HepG2 (cell line): ENCODE data around the gene ARHGEF1. TPM values are rescaled to one million over a fixed set of nuclear protein-coding genes. Genes with fewer than 3 reads are reported as not detected.
A peak's percentile ranks its signal among the peaks of the same experiment; 100 is the strongest.

Experiments
- EHMT2 ChIP-seq: fragments of 200-600 bp; sonication (generic); IDR thresholded peaks from 2 replicates; pipeline ENCODE4 v1.7.0; 2017; ENCODE audit warnings: antibody characterized with exemption, low read depth, low read length, borderline replicate concordance
- FOXJ3 ChIP-seq: sonication (generic); formaldehyde crosslinking; IDR thresholded peaks from 2 replicates; pipeline ENCODE4 v1.4.0; 2020; ENCODE audit warnings: missing genetic modification reagents, mild to moderate bottlenecking, borderline replicate concordance
- HMG20A ChIP-seq: IDR thresholded peaks from 2 replicates; pipeline ENCODE4 v1.6.1; 2016; ENCODE audit warnings: borderline replicate concordance
- NONO ChIP-seq, 2 experiments: fragments of 450-650 bp in 1 of 2; sonication (generic) in 1 of 2; formaldehyde crosslinking in 1 of 2; IDR thresholded peaks in 1 of 2; conservative IDR thresholded peaks in 1 of 2; 2 replicates each; pipeline versions ENCODE4 v1.6.1 to v1.8.0; 2017 to 2022; ENCODE audit warnings: mild to moderate bottlenecking in 1 of 2, missing genetic modification reagents in 1 of 2, moderate library complexity in 1 of 2
- NR2F6 ChIP-seq, 2 experiments: IDR thresholded peaks; 2 replicates each; pipeline ENCODE4 v1.6.1; 2016; ENCODE audit warnings: antibody characterized with exemption in 1 of 2, mild to moderate bottlenecking in 1 of 2
- RERE ChIP-seq: IDR thresholded peaks from 2 replicates; pipeline ENCODE4 v1.6.1; 2016; ENCODE audit warnings: low read depth, missing genetic modification reagents, missing compliant biosample characterization
- THRA ChIP-seq: sonication (generic); formaldehyde crosslinking; IDR thresholded peaks from 2 replicates; pipeline ENCODE4 v1.4.0; 2020; ENCODE audit warnings: missing genetic modification reagents, borderline replicate concordance
- ZFP37 ChIP-seq: sonication (generic); formaldehyde crosslinking; IDR thresholded peaks from 2 replicates; pipeline ENCODE4 v1.4.0; 2020; ENCODE audit warnings: missing genetic modification reagents, borderline replicate concordance
- ZFY ChIP-seq: sonication (generic); formaldehyde crosslinking; IDR thresholded peaks from 2 replicates; pipeline ENCODE4 v1.4.0; 2020; ENCODE audit warnings: missing genetic modification reagents
- ZNF646 ChIP-seq: sonication (generic); formaldehyde crosslinking; IDR thresholded peaks from 2 replicates; pipeline ENCODE4 v1.9.0; 2021; ENCODE audit warnings: mild to moderate bottlenecking, missing genetic modification reagents
- ZNF770 ChIP-seq: sonication (generic); formaldehyde crosslinking; IDR thresholded peaks from 2 replicates; pipeline ENCODE4 v1.5.0; 2020; ENCODE audit warnings: mild to moderate bottlenecking, missing genetic modification reagents
- polyA plus RNA-seq, 8 experiments: library from polyadenylated mRNA; depleted of rRNA in 3 of 8; stranded (reverse) in 7 of 8; unstranded in 1 of 8; fragments of >200 nt; fragmentation: Illumina TruSeq in 4 of 8; extraction: Trizol in 4 of 8; gene quantifications; 2 replicates each; pipeline versions ENCODE4 v1.2.1 to v1.2.3, GENCODE V29; 2011 to 2016; ENCODE audit warnings: low read depth in 4 of 8, missing spikeins in 1 of 8, mixed read lengths in 1 of 8; ENCODE audit not compliant: insufficient read depth in 1 of 8
- total RNA-seq, 5 experiments: library from RNA; depleted of rRNA; stranded (reverse); fragments of >200 nt; fragmentation: Illumina TruSeq; extraction: Trizol; gene quantifications; 2 replicates each; pipeline ENCODE4 v1.2.3, GENCODE V29; 2016; ENCODE audit warnings: low read depth in 1 of 5

The ARHGEF1 gene
- total and polyA plus RNA-seq, 2 of the 13 experiments (the other 11 are each of a cell fraction or from before 2014, with no cell fraction given), result 33.7 to 34.7 TPM

GRCh38 chr19:41872775-41873647 is 10.0 kb upstream of the ARHGEF1 start (continued):
- TF ChIP-seq NONO (IDR thresholded peaks at IDR 0.05), result no peak
- TF ChIP-seq NONO (CRISPR knock-in tag; conservative IDR thresholded peaks at IDR 0.05), result no peak; the same call in 1 of the 2 replicates
- no peak for TF ChIP-seq ZFP37
- TF ChIP-seq ZNF646 (CRISPR knock-in tag), result no peak
- no peak for TF ChIP-seq HMG20A (CRISPR knock-in tag)
- 0 out of 2 replicates have a peak, but pooled peaks have one; percentile 13 for TF ChIP-seq THRA (CRISPR knock-in tag)
- TF ChIP-seq ZFY (CRISPR knock-in tag), result peak; percentile 57
- no peak for TF ChIP-seq FOXJ3
- TF ChIP-seq NR2F6 (IDR thresholded peaks at IDR 0.05), result no peak
- TF ChIP-seq NR2F6 (CRISPR knock-in tag; IDR thresholded peaks at IDR 0.05), result no peak
- no peak for TF ChIP-seq EHMT2
- TF ChIP-seq RERE, result no peak
- TF ChIP-seq ZNF770, result no peak
